Measurements from ENCODE around the gene ANKRD63.

Gene ANKRD63

DNA sequence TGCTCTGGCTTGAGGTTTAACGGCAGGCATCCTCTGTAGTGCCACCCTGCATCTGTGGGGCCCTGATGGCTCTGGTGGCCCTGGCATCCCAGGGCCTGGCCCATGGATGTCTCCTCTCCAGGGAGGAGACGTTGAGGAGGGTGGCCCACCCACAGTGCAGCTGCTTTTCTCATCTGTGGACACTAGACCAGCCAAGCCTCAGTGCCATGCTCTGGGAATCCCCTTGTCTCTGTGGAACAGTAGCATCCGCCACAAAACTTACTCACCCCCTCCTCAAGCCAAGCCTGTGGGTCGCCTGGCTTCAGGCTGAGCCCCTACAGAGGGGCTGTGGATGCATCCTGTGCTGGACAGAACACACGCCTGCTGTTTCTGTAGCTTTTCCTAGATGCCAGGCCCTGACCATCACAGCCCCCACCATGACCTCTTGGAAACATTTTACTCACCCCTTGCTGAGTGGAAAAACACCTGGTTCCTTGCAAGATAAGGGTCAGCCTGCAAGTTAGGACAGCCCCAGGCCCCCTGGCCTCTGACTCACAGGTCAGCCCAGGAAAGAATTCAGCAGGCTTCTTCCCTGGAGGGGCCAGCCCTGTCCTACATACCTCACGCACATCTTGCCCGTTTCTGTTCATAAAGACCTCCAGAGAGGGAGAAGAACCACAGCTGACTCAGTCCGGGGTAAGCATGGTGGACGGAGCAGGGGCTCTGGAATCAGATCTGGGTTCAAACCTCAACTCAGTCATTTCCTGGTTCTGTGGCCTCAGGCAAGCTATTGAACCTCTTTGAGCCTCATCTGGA lies 25.0 kb downstream of the ANKRD63 start:
- no peak for DNase-seq (ENCODE audit: low spot score)

DNA sequence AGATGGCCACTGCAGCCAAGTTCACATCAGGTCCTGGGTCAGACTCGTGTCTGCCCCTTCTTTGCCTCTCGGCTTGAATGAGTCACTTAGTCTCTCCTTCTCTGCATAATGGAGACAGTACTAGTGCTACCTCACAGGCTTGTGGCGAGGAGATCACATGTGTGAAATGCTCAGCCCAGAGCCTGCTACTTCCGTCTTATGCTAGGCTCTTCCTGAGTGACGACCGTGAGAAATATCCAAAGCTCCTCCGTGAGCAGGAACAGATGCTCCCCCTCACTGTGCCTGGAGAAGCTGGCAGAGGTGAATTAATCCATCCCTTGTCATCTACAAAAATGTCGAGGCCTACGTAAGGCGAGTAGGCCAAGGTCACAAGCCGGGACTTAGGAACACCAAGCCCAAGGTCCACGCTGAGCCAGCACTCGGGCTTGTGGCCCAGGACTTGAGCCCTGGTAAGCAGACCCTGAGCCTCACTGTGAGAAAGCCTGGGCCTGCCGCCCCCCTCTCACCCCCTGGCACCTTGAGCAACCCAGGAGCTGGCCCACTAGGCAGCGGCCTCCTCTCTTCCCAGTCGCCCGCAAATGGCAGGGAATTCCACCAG lies 26.1 kb downstream of the ANKRD63 start:
- no peak for DNase-seq (ENCODE audit: low spot score)

DNA sequence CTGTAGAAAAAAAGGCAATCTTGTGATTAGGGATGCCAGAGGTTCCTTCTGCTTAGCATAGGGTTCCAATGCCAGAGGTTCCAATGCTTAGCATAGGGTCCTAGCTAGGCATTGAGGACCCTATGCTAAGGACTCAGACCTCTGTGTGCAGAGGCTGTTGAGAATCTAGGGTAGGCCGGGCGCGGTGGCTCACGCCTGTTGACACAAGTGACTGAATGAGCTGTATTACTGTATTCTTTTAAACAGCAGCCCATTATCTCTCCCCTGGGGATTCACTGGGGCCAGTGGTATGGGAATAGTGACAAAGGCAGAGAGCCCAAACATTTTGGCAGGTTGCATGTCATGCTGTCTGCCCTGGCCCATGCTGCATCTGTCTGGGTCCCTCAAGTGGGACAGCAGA lies 27.8 kb downstream of the ANKRD63 start:
- no peak for DNase-seq (ENCODE audit: low spot score)

DNA sequence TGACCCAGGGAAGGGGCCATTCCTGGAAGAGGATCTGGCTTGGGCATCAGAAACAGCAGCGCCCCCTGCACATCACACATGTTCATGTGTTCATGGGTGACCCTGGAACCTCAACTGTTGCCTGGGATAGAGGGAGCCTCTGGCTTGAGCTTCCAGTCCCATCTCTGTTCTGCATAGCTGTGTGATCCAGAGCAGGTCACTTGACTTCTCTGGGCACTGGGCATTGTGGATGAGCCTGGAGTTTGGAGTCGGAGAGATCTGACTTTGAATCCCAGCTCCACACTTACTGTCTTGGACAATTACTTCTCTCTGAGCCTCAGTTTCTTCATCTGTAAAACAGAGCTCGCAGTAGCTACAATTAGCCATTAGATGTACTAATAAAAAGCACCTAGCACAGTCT lies 28.4 kb downstream of the ANKRD63 start:
- no peak for DNase-seq (ENCODE audit: low spot score)

DNA sequence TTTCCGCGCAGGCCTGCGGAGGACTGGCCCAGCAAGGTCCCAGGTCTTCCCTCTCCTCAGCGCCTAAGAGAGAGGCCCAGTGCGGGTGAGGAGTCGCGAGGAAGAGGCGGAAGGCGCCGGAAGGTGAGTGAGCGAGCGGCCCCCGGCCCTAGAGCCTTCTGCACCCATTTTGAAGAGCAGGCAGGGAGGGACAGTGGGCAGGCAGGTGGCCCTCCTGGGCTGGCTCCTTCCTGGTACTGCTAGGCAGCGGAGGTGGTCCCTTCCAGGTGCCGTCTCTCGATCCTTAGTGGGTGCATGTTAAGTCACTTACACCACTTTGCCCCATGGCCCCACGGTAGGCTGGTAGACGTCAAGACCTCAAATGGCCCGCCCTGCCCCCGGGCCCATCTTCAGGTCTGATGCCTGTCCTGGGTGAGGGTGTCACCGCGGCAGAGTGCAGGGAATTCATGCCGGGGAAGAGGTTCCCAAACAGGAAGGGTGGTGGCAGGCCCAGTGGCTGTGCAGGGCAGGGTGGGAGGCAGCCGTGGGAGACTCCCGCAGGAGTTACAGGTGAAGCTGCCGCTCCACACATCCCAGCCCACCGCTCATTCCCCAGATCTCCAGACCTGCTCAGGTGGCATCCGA lies 29.6 kb downstream of the ANKRD63 start:
- DNase-seq (ENCODE audit: low spot score): no peak

DNA sequence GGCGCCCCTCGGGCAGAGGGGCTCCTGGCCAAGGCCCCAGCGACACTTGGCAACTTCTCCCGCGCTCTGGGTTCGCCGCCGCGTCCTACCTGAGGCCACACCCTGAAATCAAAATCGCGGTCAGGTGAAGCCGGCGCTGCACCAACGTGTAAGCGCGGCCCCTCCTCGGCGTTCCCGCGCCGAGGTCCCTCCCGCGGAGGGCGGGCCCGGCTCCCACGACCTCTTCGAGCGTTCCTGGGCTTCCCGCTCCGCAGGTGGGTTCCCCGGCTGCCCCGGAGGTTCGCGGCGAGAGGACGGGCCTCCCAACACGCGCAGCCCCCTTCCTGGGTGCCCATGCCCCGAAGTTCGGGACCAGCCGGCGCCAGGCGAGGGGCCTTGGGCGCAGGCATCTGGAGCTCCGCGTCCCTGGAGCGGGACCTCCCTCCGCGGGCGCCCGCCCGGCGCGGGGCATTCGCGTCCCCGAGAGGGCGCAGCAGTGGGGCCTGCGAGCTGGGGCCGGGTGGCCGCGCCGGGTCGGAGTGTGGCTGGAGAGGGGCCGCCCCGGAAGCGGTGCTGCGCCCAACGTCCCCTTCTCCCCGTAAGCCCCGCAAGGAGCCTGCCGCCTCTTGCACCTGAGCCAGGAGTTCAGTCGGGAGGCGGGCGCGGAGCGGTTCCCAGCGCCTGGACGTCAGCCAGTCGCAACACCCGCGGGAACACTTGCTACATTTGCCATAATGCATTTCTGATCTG lies 30.3 kb downstream of the ANKRD63 start:
- no peak for DNase-seq (ENCODE audit: low spot score)

DNA sequence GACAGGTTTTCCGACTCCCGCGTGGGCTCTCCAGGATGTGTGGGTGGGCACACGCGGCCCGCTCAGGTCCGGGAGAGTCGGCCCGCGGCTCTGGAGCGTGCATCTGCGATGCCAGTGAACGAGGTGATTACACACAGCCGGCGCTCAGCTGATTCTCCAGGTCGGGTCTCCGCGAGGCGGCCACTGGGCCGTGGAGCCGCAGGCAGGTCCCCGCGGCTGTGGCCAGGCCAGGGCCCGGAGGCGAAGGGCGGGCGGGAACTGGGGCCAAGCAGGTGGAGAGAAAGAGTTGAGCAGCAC lies 30.8 kb downstream of the ANKRD63 start:
- no peak for DNase-seq (ENCODE audit: low spot score)

DNA sequence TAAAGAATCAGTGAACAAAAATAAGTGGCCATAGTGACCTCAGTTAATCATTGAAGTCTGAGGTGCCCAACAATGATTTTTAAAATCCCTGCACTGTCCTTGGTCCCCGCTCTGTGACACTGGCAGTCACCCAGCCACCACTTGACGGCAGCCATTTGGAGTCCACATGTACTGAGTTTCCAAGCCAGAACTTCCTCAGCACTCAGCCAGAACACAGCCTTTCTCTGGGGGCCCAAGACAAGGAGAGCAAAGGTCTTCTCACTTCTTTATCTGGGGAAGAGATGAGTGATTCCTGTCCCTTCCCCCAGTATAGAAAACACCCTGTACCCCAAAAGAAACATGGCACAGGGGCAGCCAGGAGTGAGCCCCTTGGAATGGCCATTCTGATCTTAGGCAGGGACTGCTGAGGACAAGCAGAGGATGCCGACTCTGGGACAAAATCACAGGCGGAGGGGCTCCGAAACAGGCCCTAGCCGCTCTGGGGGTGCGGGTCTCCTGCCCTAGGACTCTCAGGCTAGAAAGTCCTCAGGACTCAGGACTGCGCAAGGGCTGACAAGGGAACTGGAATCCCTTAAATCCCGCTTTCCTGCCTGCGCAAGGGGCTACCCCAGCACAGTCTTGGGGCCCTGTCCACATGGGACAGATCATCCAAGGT lies 31.3 kb downstream of the ANKRD63 start:
- DNase-seq (ENCODE audit: low spot score): no peak

DNA sequence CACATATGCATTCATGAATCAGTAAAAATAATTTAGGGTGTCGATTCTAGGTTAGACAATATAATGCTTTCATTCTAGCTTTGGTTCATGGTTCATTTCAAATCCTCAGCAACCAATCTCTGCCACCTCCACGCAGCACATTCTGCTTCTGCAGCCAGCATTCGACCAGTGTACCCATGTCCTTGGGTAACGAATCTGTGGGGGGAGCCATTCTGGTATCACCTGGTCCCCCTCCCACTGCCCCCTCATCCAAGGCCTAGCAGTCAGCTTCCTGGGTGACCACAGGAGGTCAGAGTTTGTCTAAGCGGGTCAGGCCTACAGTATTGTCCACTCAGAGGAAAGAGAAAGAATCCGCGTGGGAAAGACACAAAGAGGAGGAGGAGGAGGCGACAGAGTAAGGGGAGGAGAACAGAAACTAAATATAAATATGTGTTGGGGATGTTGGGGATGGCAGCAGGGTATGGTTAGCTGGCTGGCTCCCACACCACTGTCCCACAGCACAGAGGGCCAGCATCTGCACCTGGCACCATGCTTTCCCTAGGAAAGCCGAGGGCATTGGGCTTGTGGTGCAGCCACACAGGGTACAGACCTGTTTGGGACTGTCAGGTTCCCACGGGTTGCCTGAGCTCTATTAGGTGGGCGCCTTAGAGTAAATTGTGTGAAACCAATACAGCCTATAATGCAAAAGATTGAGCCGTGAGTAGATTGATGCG lies 31.9 kb downstream of the ANKRD63 start:
- DNase-seq (ENCODE audit: low spot score): no peak

DNA sequence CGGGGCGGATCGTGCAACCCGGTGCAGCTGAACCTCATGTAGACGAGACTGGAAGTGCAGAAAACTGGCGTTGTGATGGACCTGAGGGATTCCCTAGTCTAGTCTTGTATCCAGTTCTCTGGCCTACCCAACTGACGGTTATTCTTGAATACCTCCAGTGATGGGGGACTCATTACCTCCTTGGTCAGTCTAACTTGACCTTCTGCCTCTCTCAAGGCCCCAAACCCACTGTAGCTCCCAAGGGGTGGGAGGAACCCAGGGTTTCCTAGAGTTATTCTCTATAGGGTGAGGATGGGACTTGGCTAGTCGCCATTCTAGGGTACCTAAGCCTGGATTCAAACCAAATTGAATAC lies 32.6 kb downstream of the ANKRD63 start:
- no peak for DNase-seq (ENCODE audit: low spot score)

DNA sequence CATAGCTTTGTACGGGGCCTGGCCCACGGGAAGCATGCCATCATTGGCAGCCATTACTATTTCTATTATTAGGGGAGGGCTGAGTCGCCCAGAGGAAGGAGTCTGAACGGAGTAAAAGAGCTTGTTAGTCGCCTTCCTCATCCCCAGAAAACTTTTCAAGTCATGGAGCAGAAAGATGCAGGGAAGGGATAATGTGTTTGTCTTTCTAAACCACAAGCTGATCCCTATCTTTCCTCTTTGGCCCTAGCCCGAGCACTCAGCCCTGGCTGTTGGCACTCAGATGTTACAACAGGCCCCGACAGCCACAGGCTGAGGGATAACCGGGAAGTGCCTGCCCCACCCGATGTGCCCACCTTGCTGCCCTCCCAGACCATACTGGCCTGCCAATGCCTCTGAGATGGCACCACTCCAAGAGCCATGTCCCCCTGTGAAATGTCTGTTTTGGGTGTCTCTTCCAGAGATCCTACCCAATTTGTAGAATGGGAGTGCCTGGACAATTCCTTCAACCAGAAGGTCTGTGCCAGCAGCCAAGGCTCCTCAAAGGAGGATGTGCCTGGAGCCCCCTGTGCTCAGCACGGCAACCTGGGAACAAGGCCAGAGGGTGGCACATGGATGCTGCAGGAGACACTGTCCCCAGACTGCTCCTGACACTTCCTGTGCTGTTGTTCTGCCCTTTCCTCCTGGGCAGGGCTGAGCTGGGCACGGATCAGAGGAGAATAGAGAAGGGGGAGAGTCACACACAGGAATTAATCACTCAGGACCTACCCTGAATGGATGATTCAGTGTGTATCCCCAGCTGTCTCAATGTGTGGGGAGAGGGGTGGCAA lies 33.2 kb downstream of the ANKRD63 start:
- DNase-seq (ENCODE audit: low spot score): no peak

DNA sequence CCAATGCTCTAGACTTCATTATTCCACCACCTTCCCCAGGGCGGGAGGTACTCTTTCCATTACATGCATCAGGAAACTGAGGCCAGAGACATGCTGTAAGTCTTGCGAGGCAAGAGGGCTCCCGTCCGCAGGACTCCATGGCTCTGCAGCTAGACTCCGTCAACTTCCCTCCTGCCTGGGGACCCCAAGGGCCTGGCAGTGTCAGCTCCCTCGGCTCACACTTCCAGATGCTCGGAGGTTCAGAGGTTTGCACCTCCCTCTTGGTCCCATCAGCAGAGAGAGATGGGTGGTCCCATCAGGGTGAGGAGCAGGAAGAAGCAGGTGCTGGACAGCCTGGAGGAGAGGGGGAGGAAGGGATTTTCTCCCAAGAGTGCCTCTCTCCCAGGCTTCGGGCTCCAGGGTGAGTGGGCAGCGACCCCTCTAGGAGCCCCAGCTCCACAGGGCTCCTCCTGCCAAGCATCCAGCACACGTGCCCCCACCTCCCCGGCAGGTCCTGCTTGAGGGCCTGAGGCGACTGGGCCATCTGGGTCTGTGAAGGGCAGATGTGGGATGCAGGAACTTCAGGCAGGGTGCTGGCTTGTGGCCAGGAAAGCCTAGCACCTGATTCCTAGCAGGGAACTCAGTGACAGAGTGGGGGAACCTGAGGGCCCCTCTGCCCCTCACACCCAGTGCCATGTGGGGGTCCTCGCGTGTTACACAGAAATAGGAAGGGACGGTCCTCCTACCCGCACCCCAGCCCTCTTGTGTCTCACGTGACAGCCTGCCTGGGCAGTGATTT lies 34.7 kb downstream of the ANKRD63 start:
- no peak for DNase-seq (ENCODE audit: low spot score)

DNA sequence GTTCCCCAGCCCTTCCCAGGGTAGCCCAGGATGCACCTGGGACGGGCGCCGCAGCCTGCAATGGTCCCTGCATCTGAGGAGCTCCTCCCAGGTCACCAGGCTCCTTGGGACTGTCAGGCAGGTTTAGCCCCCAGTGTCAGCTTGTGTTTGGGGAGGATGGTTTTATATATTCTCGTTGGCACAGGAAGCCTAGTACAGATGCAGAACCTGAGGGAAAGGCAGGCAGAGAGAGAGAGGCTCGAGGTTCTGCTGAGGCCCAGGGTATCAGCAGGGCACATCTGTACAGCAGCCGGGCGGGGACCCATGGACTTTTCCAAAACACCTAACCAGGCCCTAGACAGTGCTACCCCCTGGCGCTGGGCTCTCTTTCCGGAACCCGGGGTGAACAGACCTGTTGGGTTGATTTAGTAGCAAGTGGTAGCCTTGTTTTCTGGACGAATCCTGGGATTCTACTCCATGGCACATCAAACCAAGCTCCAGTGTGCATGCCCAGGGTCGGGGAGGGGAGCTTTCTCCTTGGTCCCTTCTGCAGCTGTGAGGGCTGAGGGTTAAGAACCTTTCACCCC lies 35.4 kb downstream of the ANKRD63 start:
- DNase-seq (ENCODE audit: low spot score): no peak

DNA sequence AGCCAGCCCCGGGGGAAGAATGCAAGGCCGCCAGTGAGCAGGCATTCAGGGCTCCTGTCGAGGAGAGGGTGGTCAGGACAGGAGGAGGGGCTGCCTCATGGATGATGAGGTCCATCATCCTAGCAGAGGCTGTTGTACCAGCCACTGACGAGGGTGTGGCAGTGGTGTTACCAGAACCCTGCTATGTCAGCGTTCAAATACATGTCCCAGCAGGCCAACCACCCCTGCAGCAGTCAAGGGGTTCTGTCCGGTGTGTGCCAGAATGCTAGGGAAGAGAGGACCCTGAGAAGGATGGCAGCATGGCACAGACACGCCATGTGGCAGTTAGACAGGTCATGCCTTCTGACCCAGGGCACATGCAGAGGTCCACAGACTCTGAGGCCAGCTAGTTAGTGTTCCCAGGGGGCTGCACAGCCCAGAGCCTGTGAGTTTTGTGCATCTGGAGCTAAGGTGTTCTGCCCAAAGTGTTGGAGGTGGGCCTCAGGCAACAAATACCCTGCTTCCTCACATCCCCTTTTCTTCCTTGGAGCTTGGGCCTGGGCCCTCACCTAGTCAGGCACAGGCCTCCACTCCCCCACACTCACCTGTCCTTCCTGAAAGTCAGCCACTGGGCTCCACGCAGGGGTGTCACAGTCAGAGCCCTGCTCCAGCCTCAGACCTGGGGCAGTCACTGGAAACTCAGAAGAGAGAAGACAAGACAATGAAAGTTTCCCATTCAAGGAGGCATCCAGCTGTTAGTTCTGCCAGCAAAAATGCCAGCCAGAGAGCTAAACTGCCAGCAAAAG lies 36.2 kb downstream of the ANKRD63 start:
- DNase-seq (ENCODE audit: low spot score): no peak

DNA sequence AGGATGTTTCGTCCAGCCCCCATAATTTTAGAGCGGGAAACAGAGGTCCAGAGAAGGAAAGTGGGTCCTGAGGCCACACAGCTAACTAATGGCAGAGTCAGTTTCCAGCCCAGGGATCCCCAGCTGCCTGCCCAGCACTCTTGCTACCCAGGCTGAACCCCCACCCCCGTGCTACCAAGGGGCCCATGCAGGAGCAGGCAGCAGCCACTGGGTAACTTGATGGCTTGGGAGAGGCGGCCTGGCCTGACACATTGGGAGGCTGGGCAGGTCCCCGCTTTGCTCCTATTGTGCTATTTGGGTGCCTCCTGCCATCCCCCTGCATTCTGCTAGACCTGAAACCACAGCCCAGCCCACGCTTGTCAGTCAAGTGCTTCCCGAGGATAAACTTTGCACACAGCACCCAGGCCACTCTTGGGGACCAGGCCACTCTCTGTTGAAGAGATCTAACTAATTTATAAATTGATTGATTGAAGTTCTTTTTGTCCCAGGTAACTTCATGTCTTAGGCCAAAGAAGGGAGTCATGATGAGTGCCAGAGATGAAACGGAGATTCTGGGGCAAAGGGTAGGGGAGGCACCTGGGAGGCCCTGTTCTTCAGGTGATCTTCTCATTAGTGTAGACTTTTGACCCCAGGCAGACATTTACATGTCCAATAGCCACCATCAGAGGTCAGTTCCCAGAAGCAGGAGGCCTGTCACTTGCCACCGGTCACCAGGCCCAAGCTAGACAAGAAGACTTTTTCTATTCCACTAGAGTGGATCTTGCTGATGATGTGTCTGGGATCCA lies 37.0 kb downstream of the ANKRD63 start:
- no peak for DNase-seq (ENCODE audit: low spot score)

DNA sequence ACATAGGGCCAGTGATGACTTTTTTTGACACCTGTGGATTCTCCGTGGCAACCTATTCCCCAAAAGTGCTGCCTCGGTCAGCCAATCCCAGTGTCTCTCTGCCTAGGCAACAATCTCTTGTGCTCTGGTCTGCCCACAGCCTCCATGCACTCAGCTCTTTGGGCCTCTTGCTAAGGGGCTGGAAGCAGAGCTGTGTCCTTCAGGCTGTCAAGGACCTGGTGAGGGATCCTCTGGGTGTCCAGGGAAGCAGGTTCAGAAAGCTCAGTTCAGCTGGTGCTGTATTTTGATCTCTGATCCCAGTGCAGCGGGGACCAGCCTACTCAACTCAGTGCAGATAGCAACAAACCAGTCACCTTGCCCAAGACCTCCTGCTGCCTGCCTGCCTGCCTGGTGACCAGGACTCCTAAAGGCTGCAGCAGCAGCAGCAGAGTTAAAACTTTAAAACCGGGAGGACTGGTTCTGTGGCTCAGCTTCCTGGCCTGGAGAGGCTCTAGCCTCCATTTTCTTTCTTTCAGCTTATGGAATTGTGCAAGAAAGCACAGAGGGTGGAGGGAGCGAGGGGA lies 37.8 kb downstream of the ANKRD63 start:
- DNase-seq (ENCODE audit: low spot score): no peak

DNA sequence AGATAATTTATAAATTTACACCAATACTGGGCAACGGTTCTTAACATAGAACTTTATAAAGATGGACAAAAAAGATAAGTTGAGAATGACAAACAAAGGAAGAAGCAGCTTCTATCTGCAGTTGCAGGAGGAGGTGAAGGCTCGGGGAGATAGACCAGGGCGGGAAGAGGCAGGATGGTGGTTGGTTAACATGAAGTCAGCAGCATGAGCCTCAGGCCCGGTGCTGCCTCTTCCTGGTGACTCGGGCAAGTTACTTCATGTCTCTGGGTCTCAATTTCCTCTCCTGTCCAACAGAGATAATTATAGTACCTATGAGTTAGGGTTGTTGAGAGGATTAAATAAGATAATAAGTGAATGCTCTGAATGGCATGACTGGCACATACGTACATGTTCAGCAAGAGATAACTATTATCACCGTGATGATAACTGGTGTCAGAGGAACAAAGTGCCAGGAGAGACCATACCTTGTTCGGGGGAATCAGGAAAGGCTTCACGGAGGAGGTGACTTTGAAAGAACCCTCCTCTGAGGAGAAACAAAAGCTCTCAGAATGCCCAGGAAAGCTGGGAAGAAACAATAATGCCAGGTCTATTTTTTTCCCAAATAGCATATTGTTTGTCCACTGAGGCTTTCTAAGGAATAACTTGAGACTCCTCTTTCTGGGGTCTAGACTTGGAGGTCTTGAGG lies 39.6 kb downstream of the ANKRD63 start:
- DNase-seq (ENCODE audit: low spot score): no peak

All from HuH-7 (cell line).